Testis (tissue), 2 donors: ENCODE measurements around the gene CEP43.

Source experiments
- CTCF ChIP-seq, 3 experiments: fragments of 450-650 bp in 2 of 3; fragments of 200-600 bp in 1 of 3; sonication (generic) in 1 of 3; IDR thresholded peaks; one replicate each; pipeline ENCODE4 v1.5.1; 2016 to 2019; ENCODE audit warnings: antibody characterized with exemption in 3 of 3, mild to moderate bottlenecking in 2 of 3, moderate library complexity in 1 of 3
- POLR2A ChIP-seq: fragments of 450-650 bp; IDR thresholded peaks from one replicate; pipeline ENCODE4 v1.6.1; 2017; ENCODE audit warnings: antibody characterized with exemption, mild to moderate bottlenecking, moderate library complexity

- TF ChIP-seq POLR2A (no peak), CTCF (IDR thresholded peaks at IDR 0.05) (no peak)
Observed at GRCh38 chr6:167005350-167006159, 6.4 kb downstream of the CEP43 start.
